Ovary (tissue), 3 donors: ENCODE measurements around the gene KRT77.

Experiments used
- EP300 ChIP-seq: sonication (generic); formaldehyde crosslinking; IDR thresholded peaks from one replicate; pipeline ENCODE4 v1.6.1; 2017; ENCODE audit warnings: antibody characterized with exemption
- POLR2A ChIP-seq: fragments of 450-650 bp; IDR thresholded peaks from one replicate; pipeline ENCODE4 v1.6.1; 2017; ENCODE audit warnings: antibody characterized with exemption, mild to moderate bottlenecking, moderate library complexity
- TF ChIP-seq, protein P1 (sequence below), 3 donors: fragments of 450-650 bp in 2 of 3; fragments of 200-600 bp in 1 of 3; IDR thresholded peaks; one replicate each; pipeline versions ENCODE4 v1.5.1 to v1.8.0; 2016 to 2022; ENCODE audit warnings: antibody characterized with exemption in 3 of 3, mild to moderate bottlenecking in 1 of 3
- donor health status: DM: no; HTN: no; CAD: no.

DNA sequence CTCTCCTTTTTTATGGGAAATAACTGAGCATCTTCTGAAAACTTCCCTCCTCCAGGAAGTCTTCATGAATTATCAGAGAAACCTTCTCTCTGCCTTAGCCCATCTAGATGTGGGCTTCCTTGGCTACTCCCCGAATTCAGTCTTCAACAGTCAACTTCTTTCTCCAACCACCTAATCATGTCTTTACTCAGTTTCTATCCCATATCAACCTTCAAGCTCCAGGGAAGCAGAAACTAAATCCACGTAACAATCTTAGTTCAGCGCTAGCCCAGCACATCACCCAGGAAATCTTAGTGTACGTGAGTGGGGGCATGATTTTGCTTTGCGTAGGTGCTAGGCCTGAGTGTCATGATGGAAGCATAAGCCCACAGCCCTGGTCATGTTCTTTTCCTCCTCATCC lies 12.7 kb upstream of the KRT77 start:
- TF ChIP-seq, protein P1, sequence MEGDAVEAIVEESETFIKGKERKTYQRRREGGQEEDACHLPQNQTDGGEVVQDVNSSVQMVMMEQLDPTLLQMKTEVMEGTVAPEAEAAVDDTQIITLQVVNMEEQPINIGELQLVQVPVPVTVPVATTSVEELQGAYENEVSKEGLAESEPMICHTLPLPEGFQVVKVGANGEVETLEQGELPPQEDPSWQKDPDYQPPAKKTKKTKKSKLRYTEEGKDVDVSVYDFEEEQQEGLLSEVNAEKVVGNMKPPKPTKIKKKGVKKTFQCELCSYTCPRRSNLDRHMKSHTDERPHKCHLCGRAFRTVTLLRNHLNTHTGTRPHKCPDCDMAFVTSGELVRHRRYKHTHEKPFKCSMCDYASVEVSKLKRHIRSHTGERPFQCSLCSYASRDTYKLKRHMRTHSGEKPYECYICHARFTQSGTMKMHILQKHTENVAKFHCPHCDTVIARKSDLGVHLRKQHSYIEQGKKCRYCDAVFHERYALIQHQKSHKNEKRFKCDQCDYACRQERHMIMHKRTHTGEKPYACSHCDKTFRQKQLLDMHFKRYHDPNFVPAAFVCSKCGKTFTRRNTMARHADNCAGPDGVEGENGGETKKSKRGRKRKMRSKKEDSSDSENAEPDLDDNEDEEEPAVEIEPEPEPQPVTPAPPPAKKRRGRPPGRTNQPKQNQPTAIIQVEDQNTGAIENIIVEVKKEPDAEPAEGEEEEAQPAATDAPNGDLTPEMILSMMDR (IDR thresholded peaks at IDR 0.05): no peak
- TF ChIP-seq EP300 (no peak), POLR2A (no peak)
